Stomach (tissue), 9 donors: Measurements from ENCODE around the gene CD28. TPM values are rescaled to one million over a fixed set of nuclear protein-coding genes. Genes with fewer than 3 reads are reported as not detected.
"Not testable (repeated sequence)": the region's sequence is repeated elsewhere in the genome, so short reads cannot be mapped to it uniquely, and the experiment has no call there.

Experiments used
- DNase-seq, 2 donors: peaks; one replicate each; pipeline versions ENCODE4 v3.0.0 to v3.0.0-alpha.2; 2013 to 2019
- H3K27ac ChIP-seq, 5 donors: fragments of 200-600 bp in 4 of 5; sonication (generic) in 4 of 5; one replicate each; pipeline ENCODE4 v1.5.1; 2013 to 2019; ENCODE audit warnings: mild to moderate bottlenecking in 1 of 5, moderate library complexity in 1 of 5
- H3K27me3 ChIP-seq, 3 donors: fragments of 200-600 bp; sonication (generic); one replicate each; pipeline ENCODE4 v1.5.1; 2017 to 2019; ENCODE audit warnings: mixed run types in 1 of 3
- H3K36me3 ChIP-seq, 4 donors: fragments of 200-600 bp; sonication (generic); 1 replicate in 3 of 4; 2 replicates in 1 of 4; pipeline ENCODE4 v1.5.1; 2016 to 2019
- H3K4me1 ChIP-seq, 4 donors: fragments of 200-600 bp; sonication (generic); one replicate each; pipeline ENCODE4 v1.5.1; 2016 to 2019
- H3K4me3 ChIP-seq, 4 donors: fragments of 200-600 bp; sonication (generic) in 3 of 4; one replicate each; pipeline ENCODE4 v1.5.1; 2016 to 2019; ENCODE audit warnings: mild to moderate bottlenecking in 1 of 4
- H3K9me3 ChIP-seq, 4 donors: fragments of 200-600 bp; sonication (generic); one replicate each; pipeline ENCODE4 v1.5.1; 2016 to 2019
- EP300 ChIP-seq: sonication (generic); formaldehyde crosslinking; IDR thresholded peaks from one replicate; pipeline ENCODE4 v1.6.1; 2017; ENCODE audit warnings: antibody characterized with exemption
- POLR2A ChIP-seq, 4 donors: fragments of 450-650 bp; IDR thresholded peaks; one replicate each; pipeline ENCODE4 v1.6.1; 2016; ENCODE audit warnings: antibody characterized with exemption in 4 of 4, control low read depth in 2 of 4, mild to moderate bottlenecking in 1 of 4, moderate library complexity in 1 of 4
- POLR2AphosphoS5 ChIP-seq, 3 donors: sonication (generic); formaldehyde crosslinking; IDR thresholded peaks; one replicate each; pipeline ENCODE4 v1.6.1; 2016; ENCODE audit warnings: antibody characterized with exemption in 3 of 3
- WGBS, 5 donors: extraction: QIAGEN DNeasy Blood & Tissue Kit in 3 of 5; methylation state at CpG; one replicate each; pipeline versions ENCODE4 v1.1.5 to v1.1.7; 2013 to 2018; 5-methylcytosine and 5-hydroxymethylcytosine counted together
- intact Hi-C: fragments of 100-400 bp; cut with DNase I; formaldehyde crosslinking; loops from one replicate; pipeline ENCODE4 v1.15.1; 2023; ENCODE audit warnings: low total_unique reads
- polyA plus RNA-seq, 3 donors: library from polyadenylated mRNA; stranded (reverse); fragments of 200-250 nt; gene quantifications; one replicate each; pipeline ENCODE4 v1.2.3, GENCODE V29; 2013
- total RNA-seq, 5 donors: library from RNA; depleted of rRNA; stranded (reverse); fragments of >200 nt; gene quantifications; one replicate each; pipeline versions ENCODE4 v1.1.0 to v1.2.3, GENCODE V29; 2014 to 2016
- TF ChIP-seq, protein P1 (sequence below), 7 experiments: fragments of 450-650 bp in 4 of 7; fragments of 200-600 bp in 3 of 7; sonication (generic) in 3 of 7; IDR thresholded peaks; one replicate each; pipeline ENCODE4 v1.5.1; 2016 to 2019; ENCODE audit warnings: antibody characterized with exemption in 7 of 7, control low read depth in 2 of 7, mild to moderate bottlenecking in 1 of 7
- donor health status: healthy with polysubstance abuse.
- donor health status: Bipolar disorder and iron deficiency.
- donor health status: healthy.

The CD28 gene
- total and polyA plus RNA-seq, 8 donors: 0.15 to 4.4 (median 0.27) TPM; not detected in 2

DNA sequence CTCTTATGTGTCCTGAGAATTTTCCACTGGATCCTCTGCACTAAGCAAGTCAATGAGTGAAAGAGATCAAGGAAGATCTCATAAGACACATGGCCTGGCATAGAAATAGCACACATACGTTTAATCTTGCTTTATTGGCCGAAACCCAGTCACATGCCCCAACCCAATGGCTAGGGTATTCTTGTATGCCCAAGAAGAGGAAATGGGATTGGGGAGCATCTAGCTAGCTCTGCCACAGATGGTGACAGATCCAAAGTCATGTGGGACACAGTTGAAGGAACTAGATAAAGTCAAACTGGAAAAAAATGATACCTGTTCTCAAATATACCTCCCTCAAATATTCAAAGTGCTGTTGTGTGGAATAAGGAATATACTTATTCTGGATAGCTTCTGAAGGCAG is 74.7 kb downstream of the CD28 start:
- WGBS, 5 donors: 90 to 98% (median 92%) methylated on average over 2 of the region's 2 CpGs
- H3K27me3 ChIP-seq: no peaks in the 10 kb centered on the region
- H3K36me3 ChIP-seq: no peaks in the 10 kb centered on the region
- no peak for TF ChIP-seq POLR2AphosphoS5 (IDR thresholded peaks at IDR 0.05)
- TF ChIP-seq EP300: no peak
- TF ChIP-seq POLR2A (IDR thresholded peaks at IDR 0.05): no peak
- TF ChIP-seq, protein P1, sequence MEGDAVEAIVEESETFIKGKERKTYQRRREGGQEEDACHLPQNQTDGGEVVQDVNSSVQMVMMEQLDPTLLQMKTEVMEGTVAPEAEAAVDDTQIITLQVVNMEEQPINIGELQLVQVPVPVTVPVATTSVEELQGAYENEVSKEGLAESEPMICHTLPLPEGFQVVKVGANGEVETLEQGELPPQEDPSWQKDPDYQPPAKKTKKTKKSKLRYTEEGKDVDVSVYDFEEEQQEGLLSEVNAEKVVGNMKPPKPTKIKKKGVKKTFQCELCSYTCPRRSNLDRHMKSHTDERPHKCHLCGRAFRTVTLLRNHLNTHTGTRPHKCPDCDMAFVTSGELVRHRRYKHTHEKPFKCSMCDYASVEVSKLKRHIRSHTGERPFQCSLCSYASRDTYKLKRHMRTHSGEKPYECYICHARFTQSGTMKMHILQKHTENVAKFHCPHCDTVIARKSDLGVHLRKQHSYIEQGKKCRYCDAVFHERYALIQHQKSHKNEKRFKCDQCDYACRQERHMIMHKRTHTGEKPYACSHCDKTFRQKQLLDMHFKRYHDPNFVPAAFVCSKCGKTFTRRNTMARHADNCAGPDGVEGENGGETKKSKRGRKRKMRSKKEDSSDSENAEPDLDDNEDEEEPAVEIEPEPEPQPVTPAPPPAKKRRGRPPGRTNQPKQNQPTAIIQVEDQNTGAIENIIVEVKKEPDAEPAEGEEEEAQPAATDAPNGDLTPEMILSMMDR (IDR thresholded peaks at IDR 0.05): no peak
- no peak for DNase-seq
- H3K27ac ChIP-seq: no peak overlapping the region
- H3K4me3 ChIP-seq: no peak overlapping the region
- peaks cover 0 to 20% (median 12%) of the 10 kb centered on the region in 4 donors for H3K4me1 ChIP-seq
- intact Hi-C loops: no loop called here
- no peaks in the 10 kb centered on the region for H3K9me3 ChIP-seq

DNA sequence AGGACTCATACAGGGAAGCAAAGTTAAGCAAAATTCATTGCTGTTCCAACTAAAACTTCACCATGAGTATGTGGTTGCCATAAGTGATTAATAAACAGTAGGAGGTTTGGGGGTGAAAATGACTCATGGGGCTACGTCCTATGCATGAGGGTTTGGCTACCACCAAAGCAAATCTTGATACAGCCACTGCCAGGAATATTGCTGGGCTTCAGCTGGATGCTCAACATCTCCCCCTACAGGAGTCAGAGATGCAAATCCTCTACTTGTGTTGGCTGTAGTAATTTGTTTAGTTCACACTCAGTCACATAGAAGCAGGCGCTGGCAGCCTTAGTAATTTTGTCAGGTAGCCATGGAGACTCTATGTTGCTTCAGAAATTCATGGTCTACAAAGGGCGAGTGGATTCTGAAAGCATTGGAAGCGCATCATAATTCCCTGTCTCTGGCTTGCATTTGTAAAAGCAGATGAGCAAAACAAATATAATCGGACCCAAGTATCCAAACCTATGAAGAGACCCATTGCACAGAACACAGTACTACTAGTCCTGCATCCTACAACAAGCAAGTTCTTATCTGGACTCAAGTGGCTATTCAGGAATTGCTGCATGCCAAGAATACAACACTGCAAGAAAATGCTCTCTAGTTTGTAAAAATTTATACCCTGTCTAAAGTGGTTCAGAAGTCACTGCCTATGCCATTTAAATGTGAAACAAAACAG is 76.0 kb downstream of the CD28 start:
- intact Hi-C loops: no loop called here
- no peak overlapping the region for H3K27ac ChIP-seq
- no peak overlapping the region for H3K4me3 ChIP-seq
- 48 to 63% (median 51%) methylated on average over 5 of the region's 5 CpGs for WGBS, 5 donors
- TF ChIP-seq, protein P1 (IDR thresholded peaks at IDR 0.05): peak in 5 of 7 experiments; percentile 25 to 52 (median 48)
- peak in 1 of 3 donors; percentile 69 for TF ChIP-seq POLR2AphosphoS5 (IDR thresholded peaks at IDR 0.05)
- no peak for TF ChIP-seq POLR2A (IDR thresholded peaks at IDR 0.05)
- H3K9me3 ChIP-seq: no peaks in the 10 kb centered on the region
- DNase-seq: peak; percentile 34 to 89
- peaks cover 0 to 20% (median 14%) of the 10 kb centered on the region in 4 donors for H3K4me1 ChIP-seq
- H3K27me3 ChIP-seq: no peaks in the 10 kb centered on the region
- H3K36me3 ChIP-seq: no peaks in the 10 kb centered on the region

DNA sequence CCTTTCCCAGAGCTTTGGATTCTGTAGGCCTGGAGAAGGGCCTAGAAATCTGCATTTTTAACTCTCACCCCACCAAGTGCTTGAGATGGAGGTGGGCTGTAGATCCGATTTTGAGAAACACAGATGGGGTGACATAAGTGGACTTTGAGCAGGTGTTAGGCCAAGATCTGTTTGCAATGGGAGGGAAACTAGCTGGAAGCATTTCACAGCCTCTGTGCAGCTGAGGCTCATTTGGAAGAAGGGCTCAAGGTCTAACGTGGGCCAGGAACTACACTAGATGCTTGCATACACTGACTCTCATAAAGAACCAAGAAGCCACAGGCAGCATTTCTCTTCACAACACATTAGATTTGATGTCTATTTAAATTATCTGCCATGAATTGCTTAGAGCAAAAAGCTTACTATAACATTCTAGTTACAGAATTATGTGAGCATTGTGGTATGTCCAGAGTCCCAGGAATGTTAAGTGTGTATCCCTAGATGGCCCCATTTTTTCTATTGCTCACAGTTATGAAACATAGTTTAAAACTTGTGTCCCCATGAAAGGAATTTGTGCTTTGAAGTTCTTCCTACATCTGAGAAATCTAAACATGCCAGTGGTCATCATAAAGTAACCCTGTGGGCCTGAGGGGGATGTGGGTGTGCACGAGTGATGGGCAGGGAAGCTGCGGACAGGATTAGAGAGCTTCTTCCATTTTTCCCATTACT is 77.2 kb downstream of the CD28 start:
- DNase-seq: peak in 1 of 2 donors; percentile 48

DNA sequence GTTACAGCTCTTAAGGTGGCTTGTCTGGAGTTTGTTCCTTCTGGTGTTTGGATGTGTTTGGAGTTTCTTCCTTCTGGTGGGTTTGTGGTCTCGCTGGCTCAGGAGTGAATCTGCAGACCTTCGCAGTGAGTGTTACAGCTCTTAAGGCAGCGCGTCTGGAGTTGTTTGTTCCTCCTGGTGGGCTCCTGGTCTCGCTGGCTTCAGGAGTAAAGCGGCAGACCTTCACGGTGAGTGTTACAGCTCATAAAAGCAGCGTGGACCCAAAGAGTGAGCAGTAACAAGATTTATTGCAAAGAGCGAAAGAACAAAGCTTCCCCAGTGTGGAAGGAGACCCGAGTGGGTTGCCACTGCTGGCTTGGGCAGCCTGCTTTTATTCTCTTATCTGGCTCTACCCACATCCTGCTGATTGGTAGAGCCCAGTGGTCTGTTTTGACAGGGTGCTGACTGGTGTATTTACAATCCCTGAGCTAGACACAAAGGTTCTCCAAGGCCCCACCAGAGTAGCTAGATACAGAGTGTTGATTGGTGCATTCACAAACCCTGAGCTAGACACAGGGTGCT is 78.4 kb downstream of the CD28 start:
- H3K4me3 ChIP-seq, intact Hi-C loops, H3K9me3 ChIP-seq, H3K27me3 ChIP-seq, DNase-seq, H3K36me3 ChIP-seq, H3K27ac ChIP-seq: not testable (repeated sequence)
- peaks cover 0 to 20% (median 14%) of the 10 kb centered on the region in 4 donors for H3K4me1 ChIP-seq
- WGBS, 5 donors: 74 to 89% (median 86%) methylated on average over 10 of the region's 10 CpGs

More for the DNA sequence above, 77.2 kb downstream of the CD28 start:
- TF ChIP-seq, protein P1 (IDR thresholded peaks at IDR 0.05): no peak
- TF ChIP-seq EP300: no peak
- TF ChIP-seq POLR2A (IDR thresholded peaks at IDR 0.05): no peak
- no peak for TF ChIP-seq POLR2AphosphoS5 (IDR thresholded peaks at IDR 0.05)
- Histone ChIP-seq H3K36me3 (no peaks in the 10 kb centered on the region), H3K4me1 (peaks cover 0 to 20% (median 14%) of the 10 kb centered on the region in 4 donors), H3K27me3 (no peaks in the 10 kb centered on the region), H3K4me3 (no peak overlapping the region), H3K9me3 (no peaks in the 10 kb centered on the region), H3K27ac (no peak overlapping the region)
- intact Hi-C loops: no loop called here
- 58 to 73% (median 64%) methylated on average over 4 of the region's 4 CpGs for WGBS, 5 donors

DNA sequence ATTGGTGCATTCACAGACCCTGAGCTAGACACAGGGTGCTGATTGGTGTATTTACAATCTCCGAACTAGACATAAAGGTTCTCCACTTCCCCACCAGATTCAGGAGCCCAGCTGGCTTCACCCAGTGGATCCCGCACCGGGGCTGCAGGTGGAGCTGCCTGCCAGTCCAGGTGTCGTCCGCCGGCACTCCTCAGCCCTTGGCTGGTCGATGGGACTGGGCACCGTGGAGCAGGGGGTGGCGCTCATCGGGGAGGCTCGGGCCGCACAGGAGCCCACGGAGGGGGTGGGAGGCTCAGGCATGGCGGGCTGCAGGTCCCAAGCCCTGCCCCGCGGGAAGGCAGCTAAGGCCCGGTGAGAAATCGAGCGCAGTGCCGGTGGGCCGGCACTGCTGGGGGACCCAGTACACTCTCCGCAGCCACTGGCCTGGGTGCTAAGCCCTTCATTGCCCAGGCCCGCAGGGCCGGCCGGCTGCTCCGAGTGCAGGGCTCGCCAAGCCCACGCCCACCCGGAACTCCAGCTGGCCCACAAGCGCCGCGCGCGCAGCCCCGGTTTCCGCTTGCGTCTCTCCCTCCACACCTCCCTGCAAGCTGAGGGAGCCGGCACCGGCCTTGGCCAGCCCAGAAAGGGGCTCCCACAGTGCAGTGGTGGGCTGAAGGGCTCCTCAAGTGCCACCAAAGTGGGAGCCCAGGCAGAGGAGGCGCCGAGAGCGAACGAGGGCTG is 79.1 kb downstream of the CD28 start:
- H3K4me3 ChIP-seq, DNase-seq, H3K36me3 ChIP-seq, H3K9me3 ChIP-seq, H3K27me3 ChIP-seq, intact Hi-C loops: not testable (repeated sequence)
- Histone ChIP-seq H3K4me1 (peaks cover 0 to 20% (median 14%) of the 10 kb centered on the region in 4 donors), H3K27ac (peak overlapping the region in 2 of 5 donors; percentile 34 to 57)
- WGBS, 5 donors: 94 to 99% (median 97%) methylated on average over 20 to 38 of the region's 43 CpGs
